Brain microvascular endothelial cell (primary cell): ENCODE results near the gene AMBRA1.
A peak's percentile ranks its signal among the peaks of the same experiment; 100 is the strongest.

Source experiments
- DNase-seq: peaks from one replicate; pipeline ENCODE4 v3.0.0-alpha.2; 2020
- H3K27ac ChIP-seq: fragments of 250-450 bp; sonication (Bioruptor Pico); 2 replicates; pipeline ENCODE4 v1.5.1; 2020; ENCODE audit warnings: mild to moderate bottlenecking, moderate library complexity
- H3K27me3 ChIP-seq: fragments of 250-450 bp; sonication (Bioruptor Pico); replicated peaks from 2 replicates; pipeline ENCODE4 v1.5.1; 2020; ENCODE audit warnings: mild to moderate bottlenecking
- H3K36me3 ChIP-seq: fragments of 250-450 bp; sonication (Bioruptor Pico); replicated peaks from 2 replicates; pipeline ENCODE4 v1.5.1; 2020; ENCODE audit warnings: mild to moderate bottlenecking
- H3K4me3 ChIP-seq: 2 replicates; pipeline ENCODE4 v1.5.1; 2011; ENCODE audit warnings: low read depth, mild to moderate bottlenecking, control low read depth, low read length, moderate library complexity
- CTCF ChIP-seq: IDR thresholded peaks from 2 replicates; pipeline ENCODE4 v1.5.1; 2011; ENCODE audit warnings: low read depth, mild to moderate bottlenecking, moderate library complexity, low read length, control low read depth, inconsistent platforms; ENCODE audit errors: missing control alignments
- in situ Hi-C: cut with HindIII; loops from 2 replicates; pipeline ENCODE4 v1.10.0; 2017; ENCODE audit warnings: low sequenced_read_pairs, low pct_ligation_motif_present

AMBRA1 gene

GRCh38 chr11:46445920-46446771 is 147.7 kb downstream of the AMBRA1 start:
- Histone ChIP-seq H3K4me3 (no peak overlapping the region), H3K27ac (no peak overlapping the region), H3K27me3 (no peaks in the 10 kb centered on the region), H3K36me3 (no peaks in the 10 kb centered on the region)
- in situ Hi-C loops, result no loop called here
- peak; percentile 30 for TF ChIP-seq CTCF
- no peak for DNase-seq

- H3K27me3 ChIP-seq, result no peaks in the 10 kb centered on the region
- no peak for DNase-seq
- no peaks in the 10 kb centered on the region for H3K36me3 ChIP-seq
- no peak overlapping the region for H3K27ac ChIP-seq
- in situ Hi-C loops, result no loop called here
- no peak for TF ChIP-seq CTCF
- no peak overlapping the region for H3K4me3 ChIP-seq
Observed at GRCh38 chr11:46445192-46445919, 148.5 kb downstream of the AMBRA1 start.

- peak; percentile 4 for DNase-seq
- no peaks in the 10 kb centered on the region for H3K36me3 ChIP-seq
- in situ Hi-C loops, result no loop called here
- TF ChIP-seq CTCF, result no peak
- no peaks in the 10 kb centered on the region for H3K27me3 ChIP-seq
- no peak overlapping the region for H3K27ac ChIP-seq
- no peak overlapping the region for H3K4me3 ChIP-seq
Observed at GRCh38 chr11:46444305-46444704, 149.5 kb downstream of the AMBRA1 start.

- TF ChIP-seq CTCF, result no peak
- H3K27ac ChIP-seq, result no peak overlapping the region
- DNase-seq, result no peak
- in situ Hi-C loops, result no loop called here
- H3K27me3 ChIP-seq, result no peaks in the 10 kb centered on the region
- no peak overlapping the region for H3K4me3 ChIP-seq
- peaks cover 9% of the 10 kb centered on the region for H3K36me3 ChIP-seq
Observed at GRCh38 chr11:46438211-46438610, 155.6 kb downstream of the AMBRA1 start.

- H3K27ac ChIP-seq, result no peak overlapping the region
- no peak for DNase-seq
- peaks cover 14% of the 10 kb centered on the region for H3K36me3 ChIP-seq
- TF ChIP-seq CTCF, result no peak
- H3K4me3 ChIP-seq, result no peak overlapping the region
- H3K27me3 ChIP-seq, result no peaks in the 10 kb centered on the region
- in situ Hi-C loops, result no loop called here
Observed at GRCh38 chr11:46437122-46437689, 156.6 kb downstream of the AMBRA1 start.
